Choroid plexus epithelial cell (primary cell): ENCODE measurements around the gene POLR2C.
"Not testable (repeated sequence)": the region's sequence is repeated elsewhere in the genome, so short reads cannot be mapped to it uniquely, and the experiment has no call there.

ENCODE experiments used
- DNase-seq: peaks from one replicate; pipeline ENCODE4 v3.0.0-alpha.2; 2010; ENCODE audit warnings: low read depth
- H3K4me3 ChIP-seq: 2 replicates; pipeline ENCODE4 v1.5.1; 2011; ENCODE audit warnings: low read depth, mild to moderate bottlenecking, control low read depth, low read length, moderate library complexity
- TF ChIP-seq, protein P1 (sequence below): conservative IDR thresholded peaks from 2 replicates; pipeline ENCODE4 v1.5.1; 2011; ENCODE audit warnings: low read depth, mild to moderate bottlenecking, control low read depth, inconsistent platforms, low read length, moderate library complexity

Gene POLR2C

GRCh38 chr16:57497121-57497520, 34.6 kb downstream of the POLR2C start:
- no peak overlapping the region for H3K4me3 ChIP-seq
- no peak for DNase-seq
- TF ChIP-seq, protein P1, sequence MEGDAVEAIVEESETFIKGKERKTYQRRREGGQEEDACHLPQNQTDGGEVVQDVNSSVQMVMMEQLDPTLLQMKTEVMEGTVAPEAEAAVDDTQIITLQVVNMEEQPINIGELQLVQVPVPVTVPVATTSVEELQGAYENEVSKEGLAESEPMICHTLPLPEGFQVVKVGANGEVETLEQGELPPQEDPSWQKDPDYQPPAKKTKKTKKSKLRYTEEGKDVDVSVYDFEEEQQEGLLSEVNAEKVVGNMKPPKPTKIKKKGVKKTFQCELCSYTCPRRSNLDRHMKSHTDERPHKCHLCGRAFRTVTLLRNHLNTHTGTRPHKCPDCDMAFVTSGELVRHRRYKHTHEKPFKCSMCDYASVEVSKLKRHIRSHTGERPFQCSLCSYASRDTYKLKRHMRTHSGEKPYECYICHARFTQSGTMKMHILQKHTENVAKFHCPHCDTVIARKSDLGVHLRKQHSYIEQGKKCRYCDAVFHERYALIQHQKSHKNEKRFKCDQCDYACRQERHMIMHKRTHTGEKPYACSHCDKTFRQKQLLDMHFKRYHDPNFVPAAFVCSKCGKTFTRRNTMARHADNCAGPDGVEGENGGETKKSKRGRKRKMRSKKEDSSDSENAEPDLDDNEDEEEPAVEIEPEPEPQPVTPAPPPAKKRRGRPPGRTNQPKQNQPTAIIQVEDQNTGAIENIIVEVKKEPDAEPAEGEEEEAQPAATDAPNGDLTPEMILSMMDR, result no peak

DNA sequence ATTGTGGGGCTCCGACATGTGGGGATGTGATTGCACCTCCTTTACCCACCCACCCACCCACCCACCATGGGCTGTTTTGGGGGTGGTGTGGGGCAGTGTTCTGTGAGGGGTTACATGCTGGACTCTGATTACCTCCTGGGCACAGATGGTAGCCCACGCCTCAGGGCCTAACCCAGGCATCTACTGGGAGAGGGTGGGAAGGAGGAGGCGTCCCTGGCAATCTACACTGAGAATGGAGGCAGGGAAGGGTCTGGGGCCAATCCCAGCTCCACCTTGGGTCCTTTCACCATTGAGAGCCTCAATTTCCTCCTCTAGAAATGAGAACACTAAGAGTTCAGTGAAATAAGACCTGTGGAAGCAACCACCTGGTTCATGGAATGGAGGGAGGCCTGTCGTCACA, 35.6 kb downstream of the POLR2C start:
- no peak overlapping the region for H3K4me3 ChIP-seq
- DNase-seq, result no peak
- TF ChIP-seq, protein P1, result no peak

DNA sequence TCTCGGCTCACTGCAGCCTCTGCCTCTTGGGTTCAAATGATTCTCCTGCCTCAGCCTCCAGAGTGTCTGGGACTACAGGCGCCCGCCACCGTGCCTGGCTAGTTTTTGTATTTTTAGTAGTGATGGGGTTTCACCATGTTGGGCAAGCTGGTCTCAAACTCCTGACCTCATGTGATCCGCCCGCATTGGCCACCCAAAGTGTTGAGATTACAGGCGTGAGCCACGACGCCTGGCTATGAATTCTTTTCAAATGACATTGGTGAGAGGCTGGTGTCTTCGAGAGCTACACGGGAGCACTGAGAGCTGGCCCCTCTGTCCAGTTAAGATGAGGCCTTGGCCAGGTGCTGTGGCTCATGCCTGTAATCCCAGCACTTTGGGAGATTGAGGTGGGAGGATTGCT, 37.5 kb downstream of the POLR2C start:
- H3K4me3 ChIP-seq, DNase-seq: not testable (repeated sequence)

DNA sequence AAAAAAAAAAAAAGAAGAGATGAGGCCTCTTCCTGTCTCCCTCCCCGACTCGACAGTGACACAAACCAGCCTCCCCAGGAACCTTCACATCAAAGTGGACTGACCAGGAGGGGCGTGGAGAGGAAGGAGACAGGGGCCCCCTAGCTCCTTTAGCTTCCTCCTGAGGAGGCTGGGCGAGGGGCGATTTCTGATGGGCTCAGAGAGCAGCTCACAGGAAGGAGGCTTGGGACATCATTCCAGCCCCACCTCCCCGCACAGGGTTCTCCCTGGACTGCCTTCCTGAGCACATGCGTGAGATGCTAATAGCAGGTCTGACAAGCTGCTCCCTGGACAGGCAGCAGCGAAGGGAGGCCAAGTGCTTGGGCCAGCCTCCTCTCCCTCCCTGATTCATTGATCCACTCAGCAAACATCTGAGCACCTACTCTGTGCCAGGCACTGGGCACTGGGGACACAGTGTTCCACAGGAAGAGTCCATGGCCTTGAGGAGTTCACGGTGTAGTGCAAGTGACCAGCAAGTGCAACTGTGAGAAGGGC, 38.2 kb downstream of the POLR2C start:
- no peak overlapping the region for H3K4me3 ChIP-seq
- TF ChIP-seq, protein P1, result no peak
- no peak for DNase-seq

- no peak overlapping the region for H3K4me3 ChIP-seq
- DNase-seq, result no peak
- TF ChIP-seq, protein P1, result no peak
Observed at GRCh38 chr16:57501492-57501891, 39.0 kb downstream of the POLR2C start.

GRCh38 chr16:57502048-57502775, 39.7 kb downstream of the POLR2C start:
- TF ChIP-seq, protein P1, result no peak
- no peak overlapping the region for H3K4me3 ChIP-seq
- no peak for DNase-seq

- no peak overlapping the region for H3K4me3 ChIP-seq
- TF ChIP-seq, protein P1, result no peak
- no peak for DNase-seq
Observed at GRCh38 chr16:57503366-57503765, 40.9 kb downstream of the POLR2C start.
